HEK293 (cell line): ENCODE data around the gene TOM1L2.

Experiments
- CTCF ChIA-PET: fragments of 350-600 bp; formaldehyde crosslinking; extraction: SDS; loops from one replicate; lab custom pipeline; 2021; ENCODE audit warnings: antibody characterized with exemption; lab: Yijun Ruan, JAX
- POLR2A ChIA-PET: fragments of 300-600 bp; formaldehyde crosslinking; extraction: SDS; loops from one replicate; lab custom pipeline; 2020; ENCODE audit warnings: antibody characterized with exemption, inconsistent platforms; lab: Yijun Ruan, JAX
- H3K27ac ChIP-seq: fragments of 200-500 bp; sonication (Bioruptor generic); 2 replicates; pipeline ENCODE4 v1.5.1; 2014; ENCODE audit warnings: low read depth, low read length, control low read depth, inconsistent platforms; ENCODE audit errors: extremely low read depth
- H3K36me3 ChIP-seq, 2 experiments: fragments of 200-500 bp in 1 of 2; sonication (Bioruptor generic) in 1 of 2; 1 replicate in 1 of 2; 2 replicates in 1 of 2; pipeline ENCODE4 v1.5.1; 2014 to 2017; ENCODE audit warnings: inconsistent platforms in 2 of 2, low read length in 2 of 2; ENCODE audit not compliant: control insufficient read depth in 2 of 2, insufficient read depth in 1 of 2
- H3K4me1 ChIP-seq: fragments of 200-500 bp; sonication (Bioruptor generic); 2 replicates; pipeline ENCODE4 v1.5.1; 2014; ENCODE audit warnings: mild to moderate bottlenecking, low read length, inconsistent platforms; ENCODE audit not compliant: control insufficient read depth, insufficient read depth
- H3K4me3 ChIP-seq: 2 replicates; pipeline ENCODE4 v1.5.1; 2011; ENCODE audit warnings: low read depth, mild to moderate bottlenecking, control low read depth, low read length, moderate library complexity
- H3K9me3 ChIP-seq: fragments of 200-500 bp; sonication (Bioruptor generic); 2 replicates; pipeline ENCODE4 v1.5.1; 2014; ENCODE audit warnings: low read depth, low read length, inconsistent platforms; ENCODE audit not compliant: control insufficient read depth, insufficient read depth
- BCL11B ChIP-seq: fragments of 450-650 bp; formaldehyde crosslinking; IDR thresholded peaks from 2 replicates; pipeline ENCODE4 v1.5.1; 2016; ENCODE audit warnings: low read depth, missing biosample characterization, missing genetic modification characterization
- IKZF3 ChIP-seq: fragments of 450-650 bp; IDR thresholded peaks from 2 replicates; pipeline ENCODE4 v1.5.0; 2018; ENCODE audit warnings: missing biosample characterization, mild to moderate bottlenecking, missing genetic modification characterization, moderate library complexity
- MEIS1 ChIP-seq: sonication (generic); formaldehyde crosslinking; IDR thresholded peaks from 2 replicates; pipeline ENCODE4 v1.8.1; 2022; ENCODE audit warnings: missing genetic modification reagents, mild to moderate bottlenecking, borderline replicate concordance
- PBX3 ChIP-seq: sonication (generic); formaldehyde crosslinking; IDR thresholded peaks from 2 replicates; pipeline ENCODE4 v1.8.1; 2022; ENCODE audit warnings: mild to moderate bottlenecking, moderate library complexity, missing genetic modification reagents
- REPIN1 ChIP-seq: fragments of 450-650 bp; formaldehyde crosslinking; IDR thresholded peaks from 2 replicates; pipeline ENCODE4 v1.5.1; 2017; ENCODE audit warnings: missing biosample characterization, missing genetic modification characterization, low read depth
- ZNF16 ChIP-seq: fragments of 450-650 bp; formaldehyde crosslinking; IDR thresholded peaks from 2 replicates; pipeline ENCODE4 v1.5.1; 2016; ENCODE audit warnings: low read depth, missing biosample characterization, missing genetic modification characterization
- ZNF785 ChIP-seq: fragments of 450-650 bp; formaldehyde crosslinking; IDR thresholded peaks from 2 replicates; pipeline ENCODE4 v1.5.1; 2016; ENCODE audit warnings: missing biosample characterization, missing genetic modification characterization
- ZSCAN23 ChIP-seq: fragments of 450-650 bp; formaldehyde crosslinking; IDR thresholded peaks from 2 replicates; pipeline ENCODE4 v1.5.1; 2016; ENCODE audit warnings: missing biosample characterization, missing genetic modification characterization
- TF ChIP-seq, protein P1 (sequence below): fragments of 450-650 bp; formaldehyde crosslinking; IDR thresholded peaks from 2 replicates; pipeline ENCODE4 v1.5.1; 2016; ENCODE audit warnings: missing biosample characterization, missing genetic modification characterization
- TF ChIP-seq, protein P2 (sequence below): fragments of 450-650 bp; formaldehyde crosslinking; IDR thresholded peaks from 2 replicates; pipeline ENCODE4 v1.5.1; 2016; ENCODE audit warnings: missing biosample characterization, missing genetic modification characterization

Gene TOM1L2

DNA sequence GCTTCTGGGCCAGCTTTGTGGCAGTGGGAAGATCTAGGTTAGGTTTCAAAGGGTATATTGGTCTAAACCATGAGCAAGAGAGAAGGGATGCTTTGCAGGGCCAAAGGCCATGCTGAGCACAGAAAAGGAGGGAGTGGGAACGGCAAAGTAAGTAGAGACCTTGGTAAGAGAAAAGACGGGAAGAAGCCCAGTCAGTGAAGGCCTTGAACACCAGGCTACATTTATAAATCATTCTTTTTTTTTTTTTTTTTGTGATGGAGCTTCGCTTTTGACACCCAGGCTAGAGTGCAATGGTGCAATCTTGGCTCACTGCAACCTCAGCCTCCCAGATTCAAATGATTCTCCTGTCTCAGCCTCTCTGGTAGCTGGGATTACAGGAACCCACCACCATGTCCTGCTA is 18.1 kb downstream of the TOM1L2 start:
- H3K27ac ChIP-seq: no peak overlapping the region
- H3K36me3 ChIP-seq: peaks cover 0 to 2% of the 10 kb centered on the region in 2 experiments; a peak in 2 of 3 replicates
- H3K4me1 ChIP-seq: peaks cover 14% of the 10 kb centered on the region
- CTCF ChIA-PET: interaction anchor here (0.6 kb wide), 1 partner anchor 35 kb away, joined by 3 read pairs; no protein-coding TSS in a partner anchor
- TF ChIP-seq, protein P1, sequence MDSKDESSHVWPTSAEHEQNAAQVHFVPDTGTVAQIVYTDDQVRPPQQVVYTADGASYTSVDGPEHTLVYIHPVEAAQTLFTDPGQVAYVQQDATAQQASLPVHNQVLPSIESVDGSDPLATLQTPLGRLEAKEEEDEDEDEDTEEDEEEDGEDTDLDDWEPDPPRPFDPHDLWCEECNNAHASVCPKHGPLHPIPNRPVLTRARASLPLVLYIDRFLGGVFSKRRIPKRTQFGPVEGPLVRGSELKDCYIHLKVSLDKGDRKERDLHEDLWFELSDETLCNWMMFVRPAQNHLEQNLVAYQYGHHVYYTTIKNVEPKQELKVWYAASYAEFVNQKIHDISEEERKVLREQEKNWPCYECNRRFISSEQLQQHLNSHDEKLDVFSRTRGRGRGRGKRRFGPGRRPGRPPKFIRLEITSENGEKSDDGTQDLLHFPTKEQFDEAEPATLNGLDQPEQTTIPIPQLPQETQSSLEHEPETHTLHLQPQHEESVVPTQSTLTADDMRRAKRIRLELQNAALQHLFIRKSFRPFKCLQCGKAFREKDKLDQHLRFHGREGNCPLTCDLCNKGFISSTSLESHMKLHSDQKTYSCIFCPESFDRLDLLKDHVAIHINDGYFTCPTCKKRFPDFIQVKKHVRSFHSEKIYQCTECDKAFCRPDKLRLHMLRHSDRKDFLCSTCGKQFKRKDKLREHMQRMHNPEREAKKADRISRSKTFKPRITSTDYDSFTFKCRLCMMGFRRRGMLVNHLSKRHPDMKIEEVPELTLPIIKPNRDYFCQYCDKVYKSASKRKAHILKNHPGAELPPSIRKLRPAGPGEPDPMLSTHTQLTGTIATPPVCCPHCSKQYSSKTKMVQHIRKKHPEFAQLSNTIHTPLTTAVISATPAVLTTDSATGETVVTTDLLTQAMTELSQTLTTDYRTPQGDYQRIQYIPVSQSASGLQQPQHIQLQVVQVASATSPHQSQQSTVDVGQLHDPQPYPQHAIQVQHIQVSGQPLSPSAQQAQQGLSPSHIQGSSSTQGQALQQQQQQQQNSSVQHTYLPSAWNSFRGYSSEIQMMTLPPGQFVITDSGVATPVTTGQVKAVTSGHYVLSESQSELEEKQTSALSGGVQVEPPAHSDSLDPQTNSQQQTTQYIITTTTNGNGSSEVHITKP (tag by site-specific recombination): peak; percentile 96
- no peak for TF ChIP-seq ZNF16 (tag by site-specific recombination)
- TF ChIP-seq, all 188 proteins: peak for 1
- Histone ChIP-seq H3K4me3 (no peak overlapping the region), H3K9me3 (no peaks in the 10 kb centered on the region)
- POLR2A ChIA-PET: interaction anchor here (0.6 kb wide), 1 partner anchor 20 kb away, joined by 3 read pairs; no protein-coding TSS in a partner anchor

- POLR2A ChIA-PET: interaction anchor here (0.6 kb wide), 1 partner anchor 24 kb away, joined by 3 read pairs; no protein-coding TSS in a partner anchor
- peaks cover 0 to 2% of the 10 kb centered on the region in 2 experiments; a peak in 2 of 3 replicates for H3K36me3 ChIP-seq
- TF ChIP-seq BCL11B (tag by site-specific recombination): no peak
- no peak for TF ChIP-seq PBX3 (CRISPR knock-in tag)
- TF ChIP-seq, protein P2, sequence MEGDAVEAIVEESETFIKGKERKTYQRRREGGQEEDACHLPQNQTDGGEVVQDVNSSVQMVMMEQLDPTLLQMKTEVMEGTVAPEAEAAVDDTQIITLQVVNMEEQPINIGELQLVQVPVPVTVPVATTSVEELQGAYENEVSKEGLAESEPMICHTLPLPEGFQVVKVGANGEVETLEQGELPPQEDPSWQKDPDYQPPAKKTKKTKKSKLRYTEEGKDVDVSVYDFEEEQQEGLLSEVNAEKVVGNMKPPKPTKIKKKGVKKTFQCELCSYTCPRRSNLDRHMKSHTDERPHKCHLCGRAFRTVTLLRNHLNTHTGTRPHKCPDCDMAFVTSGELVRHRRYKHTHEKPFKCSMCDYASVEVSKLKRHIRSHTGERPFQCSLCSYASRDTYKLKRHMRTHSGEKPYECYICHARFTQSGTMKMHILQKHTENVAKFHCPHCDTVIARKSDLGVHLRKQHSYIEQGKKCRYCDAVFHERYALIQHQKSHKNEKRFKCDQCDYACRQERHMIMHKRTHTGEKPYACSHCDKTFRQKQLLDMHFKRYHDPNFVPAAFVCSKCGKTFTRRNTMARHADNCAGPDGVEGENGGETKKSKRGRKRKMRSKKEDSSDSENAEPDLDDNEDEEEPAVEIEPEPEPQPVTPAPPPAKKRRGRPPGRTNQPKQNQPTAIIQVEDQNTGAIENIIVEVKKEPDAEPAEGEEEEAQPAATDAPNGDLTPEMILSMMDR (tag by site-specific recombination): peak; percentile 24; the same call in 1 of the 2 replicates
- no peak for TF ChIP-seq REPIN1
- TF ChIP-seq, all 188 proteins: peak for 1
- Histone ChIP-seq H3K4me3 (no peak overlapping the region), H3K9me3 (no peaks in the 10 kb centered on the region), H3K27ac (no peak overlapping the region), H3K4me1 (peaks cover 8% of the 10 kb centered on the region; the same call in 1 of the 2 replicates)
- CTCF ChIA-PET: interaction anchor here (0.7 kb wide), 1 partner anchor 485 kb away, joined by 3 read pairs; no protein-coding TSS in a partner anchor
Measured at GRCh38 chr17:17952691-17953090, 19.5 kb downstream of the TOM1L2 start.

- TF ChIP-seq ZSCAN23 (tag by site-specific recombination) (no peak), ZNF785 (tag by site-specific recombination) (no peak)
- TF ChIP-seq, all 188 proteins: peak for 0
- peaks cover 6% of the 10 kb centered on the region; the same call in 1 of the 2 replicates for H3K4me1 ChIP-seq
- H3K36me3 ChIP-seq: peaks cover 0 to 2% of the 10 kb centered on the region in 2 experiments; a peak in 2 of 3 replicates
- ChIA-PET CTCF (no interaction called here), POLR2A (no interaction called here)
- peak overlapping the region; percentile 41 for H3K27ac ChIP-seq
- no peaks in the 10 kb centered on the region for H3K9me3 ChIP-seq
- no peak overlapping the region for H3K4me3 ChIP-seq
Measured at GRCh38 chr17:17951524-17951923, 20.7 kb downstream of the TOM1L2 start.

DNA sequence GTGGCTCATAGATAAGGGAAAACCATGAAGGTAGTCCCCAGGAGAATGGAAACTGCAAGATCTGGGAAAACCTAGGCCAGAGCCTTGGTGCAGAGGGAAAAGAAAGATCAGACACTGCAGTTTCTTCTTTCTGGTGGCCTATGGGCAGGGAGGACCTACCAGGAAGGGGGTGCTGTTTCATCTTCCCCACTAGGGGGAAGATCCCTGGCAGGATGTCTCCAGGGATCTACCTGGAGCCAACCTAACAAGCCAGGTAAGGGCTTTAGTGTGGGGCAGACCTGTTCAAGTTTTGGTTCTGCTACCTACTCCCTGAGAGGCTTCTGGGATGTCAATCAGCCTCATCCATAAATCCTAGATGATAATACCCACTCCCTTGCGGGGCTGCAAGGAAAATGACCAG is 21.4 kb downstream of the TOM1L2 start:
- POLR2A ChIA-PET: no interaction called here
- Histone ChIP-seq H3K4me1 (peaks cover 6% of the 10 kb centered on the region; the same call in 1 of the 2 replicates), H3K9me3 (no peaks in the 10 kb centered on the region), H3K27ac (no peak overlapping the region), H3K36me3 (peaks cover 0 to 2% of the 10 kb centered on the region in 2 experiments; a peak in 2 of 3 replicates), H3K4me3 (no peak overlapping the region)
- CTCF ChIA-PET: no interaction called here
- TF ChIP-seq, protein P2 (tag by site-specific recombination): peak; percentile 27; the same call in 1 of the 2 replicates
- TF ChIP-seq IKZF3 (tag by site-specific recombination): 0 out of 2 replicates have a peak, but pooled peaks have one; percentile 9
- TF ChIP-seq MEIS1 (CRISPR knock-in tag): no peak
